ENCODE data around the gene AP3D1. TPM values are rescaled to one million over a fixed set of nuclear protein-coding genes. Genes with fewer than 3 reads are reported as not detected.
A peak's percentile ranks its signal among the peaks of the same experiment; 100 is the strongest.

Gene AP3D1
- total RNA-seq, 4 donors from 2014 or later = 66.7 to 107 (median 79.6) TPM

DNA sequence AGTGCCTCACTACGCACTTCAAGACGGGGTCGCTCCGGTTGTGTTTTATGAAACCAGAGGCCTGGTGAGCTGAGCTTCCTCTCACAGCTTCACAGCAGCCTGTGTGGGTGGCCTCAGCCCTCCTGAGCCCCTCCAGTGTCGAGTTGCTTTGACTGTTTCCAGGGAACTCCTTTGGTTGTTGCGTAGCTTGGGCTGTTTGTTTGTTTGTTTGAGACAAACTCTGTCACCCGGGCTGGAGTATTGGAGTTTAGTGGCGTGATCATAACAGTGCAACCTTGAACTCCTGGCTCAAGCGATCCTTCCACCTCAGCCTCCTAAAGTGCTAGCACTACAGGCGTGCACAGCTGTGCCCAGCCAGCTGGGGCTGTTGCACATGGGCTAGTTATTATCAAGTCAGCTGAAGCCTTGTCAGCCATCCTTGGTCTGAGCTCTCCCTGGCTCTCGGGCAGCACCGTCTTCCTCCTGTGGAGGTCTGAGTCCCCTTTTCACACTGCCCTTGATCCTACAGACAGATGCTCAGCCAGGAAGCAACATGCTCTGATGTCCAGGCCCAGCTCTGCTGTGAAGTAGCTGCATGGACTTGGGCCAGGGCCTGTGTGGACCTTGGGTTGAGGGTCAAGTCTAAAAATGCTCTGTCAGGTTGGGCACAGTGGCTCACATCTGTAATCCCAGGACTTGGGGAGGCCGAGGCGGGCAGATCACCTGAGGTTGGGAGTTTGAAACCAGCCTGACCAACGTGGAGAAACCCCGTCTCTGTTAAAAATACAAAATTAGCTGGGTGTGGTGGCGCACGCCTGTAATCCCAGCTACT, 22.6 kb upstream of the AP3D1 start:
- DNase-seq (ENCODE audit: low spot score) = no peak
- ATAC-seq (ENCODE audit: low FRiP score) = no peak
- no peak for TF ChIP-seq CTCF (IDR thresholded peaks at IDR 0.05)

DNA sequence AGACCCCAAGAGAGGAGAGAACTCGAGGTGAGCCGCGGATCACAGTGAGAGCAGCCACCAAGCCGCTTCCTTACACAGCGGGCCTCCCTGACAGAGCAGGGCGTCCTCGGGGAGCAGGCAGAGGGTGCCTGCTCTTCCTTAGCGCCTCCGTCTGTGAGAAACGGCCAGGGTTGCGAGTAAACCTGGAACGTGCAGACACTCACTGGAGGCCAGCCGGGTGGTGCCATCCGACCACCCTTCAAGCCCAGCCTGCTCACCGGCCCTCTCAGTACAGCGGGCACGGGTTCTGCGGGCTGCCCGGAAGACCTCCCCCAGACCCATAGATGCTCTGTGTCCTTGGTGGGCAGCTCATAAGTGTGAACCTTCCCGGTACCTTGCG, 22.0 kb upstream of the AP3D1 start:
- DNase-seq (ENCODE audit: low spot score) (no peak), ATAC-seq (ENCODE audit: low FRiP score) (no peak)
- TF ChIP-seq CTCF (IDR thresholded peaks at IDR 0.05) = no peak

- no peak for ATAC-seq (ENCODE audit: low FRiP score)
- TF ChIP-seq CTCF (IDR thresholded peaks at IDR 0.05) = no peak
- DNase-seq (ENCODE audit: low spot score) = no peak
Measured at GRCh38 chr19:2171349-2172145, 20.2 kb upstream of the AP3D1 start.

DNA sequence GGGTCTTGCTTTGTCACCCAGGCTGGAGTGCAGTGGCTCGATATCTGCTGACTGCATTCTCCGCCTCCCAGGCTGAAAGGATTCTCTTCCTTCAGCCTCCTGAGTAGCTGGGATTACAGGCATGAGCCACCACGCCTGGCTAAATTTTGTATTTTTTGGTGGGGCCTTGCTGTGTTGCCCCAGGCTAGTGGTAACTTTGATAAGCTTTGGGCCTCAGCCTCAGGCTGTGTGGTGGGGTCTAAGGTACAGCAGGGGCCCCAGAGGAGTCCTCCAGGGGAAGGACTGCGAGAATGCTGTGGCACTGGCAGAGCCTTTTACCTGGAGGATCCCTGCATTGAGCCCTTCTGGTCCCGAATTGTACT, 19.6 kb upstream of the AP3D1 start:
- no peak for TF ChIP-seq CTCF (IDR thresholded peaks at IDR 0.05)
- ATAC-seq (ENCODE audit: low FRiP score) (no peak), DNase-seq (ENCODE audit: low spot score) (no peak)

- DNase-seq (ENCODE audit: low spot score) = no peak
- ATAC-seq (ENCODE audit: low FRiP score) = no peak
- TF ChIP-seq CTCF (IDR thresholded peaks at IDR 0.05) = no peak
Measured at GRCh38 chr19:2170219-2170618, 18.9 kb upstream of the AP3D1 start.

- no peak for TF ChIP-seq CTCF (IDR thresholded peaks at IDR 0.05)
- ATAC-seq (ENCODE audit: low FRiP score) (peak; percentile 93), DNase-seq (ENCODE audit: low spot score) (peak; percentile 95)
Measured at GRCh38 chr19:2168619-2169424, 17.5 kb upstream of the AP3D1 start.

Data from omental fat pad (tissue), 4 donors.